HG03025 (cell line): ENCODE results near the gene TMC8.

ENCODE experiments used
- ATAC-seq: cut with Tn5 transposase; IDR thresholded peaks from one replicate; pipeline ENCODE4 v1.9.1; 2021; ENCODE audit warnings: mild to moderate bottlenecking, moderate library complexity; ENCODE audit not compliant: unreplicated experiment, low FRiP score

TMC8 gene

DNA sequence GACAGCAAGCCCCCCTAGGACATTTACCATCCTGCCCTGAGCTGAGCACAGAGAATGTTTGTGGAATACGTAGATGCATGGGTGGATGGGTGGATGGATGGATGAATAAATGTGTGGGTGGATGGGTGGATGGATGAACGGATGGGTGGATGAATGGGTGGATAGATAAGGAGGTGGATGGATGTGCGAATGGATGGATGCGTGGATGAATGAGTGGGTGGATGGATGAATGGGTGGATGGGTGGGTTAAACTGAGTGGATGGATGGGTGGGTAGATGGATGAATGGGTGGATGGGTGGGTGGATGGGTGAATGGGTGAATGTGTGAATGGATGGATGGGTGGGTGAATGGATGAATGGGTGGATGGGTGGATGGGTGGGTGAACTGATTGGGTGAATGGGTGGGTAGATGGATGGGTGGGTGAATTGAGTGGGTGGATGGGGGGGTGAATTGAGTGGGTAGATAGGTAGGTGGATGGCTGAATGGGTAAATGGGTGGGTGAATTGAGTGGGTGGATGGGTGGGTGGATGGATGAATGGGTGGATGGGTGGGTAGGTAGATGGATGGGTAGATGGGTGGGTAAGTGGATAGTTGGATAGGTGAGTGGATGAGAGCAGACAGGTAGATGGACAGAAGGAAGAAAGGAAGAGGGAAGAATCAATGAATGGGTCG lies 7.2 kb upstream of the TMC8 start:
- ATAC-seq, result no peak

DNA sequence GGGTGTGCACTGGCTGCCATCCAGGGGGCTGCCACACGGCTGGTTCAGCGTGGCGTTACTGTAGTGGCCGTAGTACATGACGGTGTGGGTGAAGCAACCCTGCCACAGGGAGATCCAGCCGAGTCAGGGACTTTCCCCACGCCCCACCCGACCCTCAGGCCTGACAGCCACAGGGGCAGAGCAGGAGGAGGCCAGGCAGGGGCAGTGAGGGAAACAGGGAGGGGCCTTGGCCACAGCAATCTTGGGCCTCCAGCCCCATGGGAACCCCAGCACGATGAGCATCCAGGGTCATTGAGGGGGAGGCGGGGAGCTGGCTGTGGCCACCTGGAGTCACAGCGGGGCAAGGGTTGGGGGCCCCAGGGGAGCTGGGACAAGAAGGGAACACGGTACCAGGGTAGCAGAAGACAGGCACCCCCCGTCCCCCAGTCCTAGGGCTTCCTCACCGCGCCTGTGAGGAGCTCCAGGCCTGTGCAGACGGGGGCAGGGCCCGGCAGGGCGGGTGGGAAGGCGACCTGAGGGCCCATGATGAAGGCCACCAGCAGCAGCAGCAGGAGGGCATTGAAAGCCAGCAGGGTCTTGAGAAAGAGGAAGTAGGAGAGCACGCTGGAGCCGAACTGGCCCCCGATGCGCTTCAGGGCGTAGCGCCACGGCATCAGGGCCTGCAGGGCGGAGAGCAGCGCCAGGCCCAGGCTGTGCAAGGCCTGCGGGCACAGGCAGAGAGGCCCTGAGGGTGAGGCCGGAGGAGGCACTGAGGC lies 6.3 kb upstream of the TMC8 start:
- no peak for ATAC-seq

DNA sequence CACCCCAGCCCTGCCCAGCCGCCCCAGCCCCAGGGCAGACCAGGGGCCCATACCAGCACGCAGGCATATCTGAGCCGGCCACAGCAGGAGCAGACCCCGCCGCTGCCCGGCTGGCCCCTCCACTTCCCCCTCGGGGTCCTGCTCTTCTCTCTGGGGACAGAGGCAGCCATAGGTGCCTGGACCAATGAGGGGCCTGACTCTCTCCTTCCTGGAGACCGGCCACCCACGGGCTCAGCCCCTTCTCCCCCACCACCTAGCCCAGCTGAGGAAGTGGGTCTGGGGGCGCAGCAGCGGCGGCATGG lies 5.8 kb upstream of the TMC8 start:
- no peak for ATAC-seq

DNA sequence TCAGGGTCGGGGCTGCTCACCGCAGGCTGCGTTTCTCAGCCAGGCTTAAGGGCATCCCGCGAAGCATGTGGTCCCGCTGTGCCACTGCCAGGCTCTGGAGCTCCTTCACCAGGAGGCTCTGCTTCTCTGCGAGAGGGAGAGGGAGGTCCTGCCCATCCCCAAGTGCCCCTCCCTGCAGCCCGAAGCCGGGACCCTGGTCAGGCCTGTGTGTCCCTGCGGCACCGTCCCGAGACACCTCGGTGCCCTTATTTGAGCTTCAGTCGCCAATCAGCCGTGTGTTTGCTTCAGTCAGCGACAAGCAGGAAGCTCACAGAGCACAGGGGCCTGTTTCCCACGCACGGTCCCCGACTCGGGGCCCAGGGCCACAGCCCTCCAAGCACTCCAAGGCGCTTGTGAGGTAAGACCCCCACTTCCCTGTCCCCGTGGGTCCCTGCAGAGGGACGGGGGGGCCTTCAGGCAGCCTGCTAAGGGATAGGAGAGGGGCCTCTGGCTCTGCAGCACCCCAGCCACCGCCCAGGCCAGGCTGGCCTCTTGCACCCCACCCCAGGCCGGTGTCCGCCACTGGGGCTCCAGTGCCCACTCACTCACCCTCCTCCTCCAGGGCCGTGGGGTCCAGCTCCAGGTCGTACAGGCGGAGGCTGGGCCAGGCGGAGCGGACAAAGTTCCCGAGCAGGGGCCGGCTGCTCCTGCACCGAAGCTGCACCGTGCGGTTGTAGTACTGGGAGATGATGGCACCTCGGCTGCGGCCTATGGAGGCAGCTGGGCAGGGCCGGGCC lies 5.2 kb upstream of the TMC8 start:
- ATAC-seq, result no peak

DNA sequence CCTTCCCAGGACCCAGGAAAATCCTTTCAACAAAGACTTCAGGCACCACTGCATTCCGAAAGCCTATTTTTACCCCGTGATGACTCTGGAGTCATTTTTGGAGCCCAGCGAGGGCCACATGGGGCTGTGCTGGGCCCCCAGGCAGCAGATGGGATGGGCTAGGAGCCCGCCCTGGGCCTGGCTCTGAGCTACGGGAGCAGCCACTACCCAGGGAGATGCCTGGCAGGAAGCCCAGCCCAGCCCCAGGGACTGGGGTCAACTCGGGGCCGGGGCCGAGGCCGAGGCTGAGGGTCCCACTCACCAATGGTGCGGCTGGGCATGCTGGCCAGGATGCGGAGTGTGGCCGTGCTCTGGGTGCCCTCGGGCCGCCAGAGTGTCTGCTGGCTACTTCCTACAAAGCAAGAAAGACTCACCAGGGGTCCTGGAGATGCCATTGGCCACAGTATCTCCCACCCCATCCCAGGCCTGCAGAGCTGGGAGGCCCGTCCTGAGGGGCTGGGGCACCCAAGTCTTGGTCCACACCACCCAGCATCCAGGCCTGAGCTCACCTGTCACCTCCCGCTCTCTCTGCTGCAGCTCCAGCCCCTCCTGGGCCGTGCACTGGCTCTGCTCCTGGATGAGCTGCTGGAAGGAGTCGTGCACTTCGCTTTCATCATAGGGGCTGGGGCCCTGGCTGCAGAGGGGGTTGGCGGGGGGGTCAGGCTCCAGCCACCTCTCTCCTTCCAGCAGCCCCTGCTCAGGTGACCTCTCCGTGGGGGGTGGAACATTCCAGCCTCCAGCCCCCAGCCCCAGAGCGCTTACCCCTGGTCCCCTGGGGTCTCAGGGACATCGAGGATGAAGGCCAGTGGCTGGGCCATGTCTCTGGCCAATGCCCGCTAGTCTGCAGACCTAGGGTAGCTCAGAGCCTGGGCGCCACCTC lies 4.3 kb upstream of the TMC8 start:
- ATAC-seq, result no peak

DNA sequence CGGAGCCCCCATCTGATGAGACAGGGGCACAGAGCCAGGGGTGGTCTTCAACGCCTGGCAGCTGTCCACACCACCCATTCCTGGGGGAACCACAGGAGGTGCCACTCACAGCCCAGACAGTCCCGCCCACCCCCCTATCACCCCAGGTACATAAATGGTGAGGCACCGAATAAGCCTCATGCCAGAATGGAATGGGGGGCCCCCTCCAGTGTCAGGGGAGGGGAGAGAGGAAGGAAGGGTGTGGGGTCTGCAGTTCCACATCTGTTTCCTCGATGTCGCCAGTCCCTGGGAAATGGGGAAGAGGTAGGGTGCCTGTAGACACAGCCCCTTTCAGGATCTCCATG lies 3.7 kb upstream of the TMC8 start:
- ATAC-seq, result no peak

DNA sequence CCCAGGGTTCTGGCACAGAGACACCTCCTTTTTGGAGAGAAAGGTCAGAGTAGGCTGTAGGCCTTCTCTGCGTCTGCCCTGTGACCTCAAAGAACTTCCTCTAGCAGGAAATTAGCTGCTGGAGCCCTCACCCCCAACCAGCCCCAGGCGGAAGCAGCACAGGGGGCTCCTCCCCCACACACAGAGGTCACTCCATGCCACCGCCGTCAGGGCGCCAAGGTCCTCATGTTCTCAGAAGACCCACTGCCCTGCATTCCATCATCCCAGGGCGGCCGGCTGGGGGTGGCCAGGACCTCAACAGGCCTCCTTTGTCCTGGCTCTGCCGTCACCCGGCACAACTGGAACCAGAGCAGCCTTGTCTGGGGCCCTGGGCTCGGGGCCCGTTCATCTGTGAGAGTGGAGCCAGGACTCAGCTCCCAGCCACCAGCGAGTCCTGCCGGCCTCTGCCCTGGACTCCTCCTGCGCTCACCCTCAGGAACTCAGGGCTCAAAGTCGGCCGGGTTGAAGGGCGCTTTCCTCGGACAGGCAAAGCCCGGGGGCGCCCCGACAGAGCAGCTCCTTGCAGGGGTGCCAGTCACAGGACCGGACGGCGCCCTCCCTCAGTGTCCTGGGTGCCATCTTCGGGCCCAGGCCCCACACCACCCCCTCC lies 3.2 kb upstream of the TMC8 start:
- no peak for ATAC-seq

DNA sequence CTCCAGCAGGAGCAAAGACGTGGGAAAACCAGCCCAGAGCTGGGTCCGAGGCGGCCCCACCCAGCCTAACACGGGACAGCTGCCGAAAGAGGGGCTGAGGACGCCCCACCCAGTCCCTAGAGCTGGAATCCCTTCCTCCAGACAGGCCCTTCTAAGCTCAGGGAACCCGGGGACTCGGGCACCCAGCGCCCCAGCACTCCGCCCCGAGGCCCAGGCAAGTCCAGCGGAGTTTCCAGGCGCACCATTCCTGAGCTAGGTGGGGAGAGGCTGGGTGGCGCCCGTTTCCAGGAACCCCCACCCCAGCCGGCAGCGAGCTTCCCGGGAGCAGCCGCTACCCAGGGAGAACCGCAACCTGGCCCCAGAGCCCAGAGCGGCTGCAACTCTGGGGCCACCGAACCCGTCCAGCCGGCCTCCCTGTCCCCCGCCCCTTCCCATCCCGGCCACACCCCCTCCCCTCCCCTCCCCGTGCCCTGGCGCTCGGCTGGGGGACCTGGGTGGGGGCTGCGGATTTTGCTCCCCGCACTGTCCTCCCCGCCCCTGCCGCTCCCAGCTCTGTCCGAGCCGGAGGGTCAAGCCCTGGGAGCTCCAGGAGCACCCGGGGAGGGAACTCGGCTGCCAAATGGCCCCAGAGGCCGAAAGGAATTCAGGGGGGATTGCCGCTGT lies 2.6 kb upstream of the TMC8 start:
- ATAC-seq, result no peak

DNA sequence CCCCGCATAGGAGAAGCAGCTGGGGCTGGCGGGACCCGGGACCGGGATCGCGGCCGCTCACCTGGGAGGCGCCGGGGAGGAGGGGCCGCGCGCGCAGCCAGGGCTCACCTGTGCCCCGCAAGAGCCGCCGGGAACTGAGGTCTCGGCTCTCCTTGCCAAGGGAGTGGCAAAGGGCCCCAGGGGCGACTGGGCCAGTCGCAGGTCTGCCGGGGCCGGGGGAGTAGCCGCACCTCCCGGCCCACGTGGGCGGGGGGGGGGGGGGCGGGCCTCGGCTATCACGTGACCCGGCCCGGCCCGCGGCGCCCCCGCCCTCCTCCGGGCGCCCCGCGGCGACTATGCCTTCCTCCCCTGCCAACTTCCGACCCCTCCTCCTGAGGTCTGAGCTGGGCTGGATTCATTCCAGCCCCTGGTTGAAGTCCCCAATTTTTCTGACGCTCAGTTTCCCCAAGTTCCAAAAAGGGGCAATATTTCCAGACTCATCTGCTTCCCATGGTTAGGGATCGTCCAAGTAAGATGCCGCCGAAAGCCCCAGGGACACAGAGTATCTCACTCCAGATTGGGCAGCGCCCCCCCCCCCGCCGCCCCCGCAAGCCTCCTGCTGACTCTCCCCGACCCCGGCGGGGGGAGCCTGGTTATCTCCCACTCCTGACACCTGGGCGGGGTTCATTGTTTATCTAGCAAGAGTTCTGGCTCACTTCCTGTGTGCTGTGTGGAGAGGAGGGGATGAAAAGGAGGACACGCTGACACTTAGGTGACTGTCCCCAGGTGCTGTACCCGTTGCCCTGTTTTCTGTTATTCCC lies 1.8 kb upstream of the TMC8 start, which contains the start of gene TMC6:
Gene TMC6 (minus strand): TSS at position 205 of the 800 bp plus-strand sequence. CDS start 1,923 bp downstream, outside the sequence.
- ATAC-seq, result no peak

DNA sequence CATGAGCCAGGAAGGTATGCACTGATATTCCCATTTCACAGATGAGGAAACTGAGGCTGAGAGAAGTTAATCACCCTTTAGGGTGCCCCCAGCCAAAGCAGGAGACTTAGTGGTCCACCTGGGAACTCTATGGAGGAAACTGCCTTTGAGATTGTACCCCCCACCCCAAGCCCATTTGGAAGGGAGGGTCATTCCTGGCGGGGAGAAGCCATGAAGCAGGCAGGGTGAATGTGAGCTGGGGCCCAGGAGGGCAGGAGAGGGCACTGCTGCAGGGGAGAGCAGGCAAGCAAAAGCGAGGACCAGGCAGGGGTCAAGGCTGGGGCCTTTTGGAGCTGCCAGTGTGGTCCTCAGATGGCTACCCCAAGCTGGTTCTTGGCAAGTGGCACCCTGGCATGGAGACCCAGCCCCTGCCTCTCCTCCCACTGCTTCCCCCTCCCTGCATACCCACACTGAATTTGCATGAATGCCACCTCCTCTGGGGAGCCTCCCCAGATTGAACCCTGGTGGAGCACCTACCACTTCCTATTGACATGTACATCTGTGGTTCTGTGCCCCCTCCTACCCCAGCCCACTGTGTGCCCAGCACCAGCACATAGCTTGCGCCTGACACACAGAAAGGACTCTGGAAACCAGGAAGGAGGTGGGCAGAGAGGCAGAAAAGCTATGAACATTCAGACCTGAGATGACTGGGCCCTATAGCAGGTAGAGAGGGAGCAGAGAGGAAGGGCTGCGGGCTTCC lies 1.1 kb upstream of the TMC8 start:
- no peak for ATAC-seq

DNA sequence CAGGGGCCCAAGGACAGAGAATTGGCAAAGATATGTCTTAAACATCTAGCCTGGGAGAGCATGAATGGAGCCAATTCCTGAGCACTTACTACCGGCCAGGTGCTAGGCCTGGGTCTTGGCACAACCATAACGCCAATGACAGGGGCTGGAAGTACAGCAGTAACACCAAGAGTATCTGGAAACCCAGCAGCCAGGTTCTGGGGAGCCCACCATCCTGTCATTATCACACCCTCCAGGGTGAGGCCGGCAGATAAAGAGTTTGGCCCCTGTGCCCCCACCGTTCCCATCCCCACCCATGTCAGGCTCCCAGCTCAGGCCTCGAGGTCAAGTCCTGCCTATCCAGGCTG lies 508 bp upstream of the TMC8 start:
- ATAC-seq, result no peak

DNA sequence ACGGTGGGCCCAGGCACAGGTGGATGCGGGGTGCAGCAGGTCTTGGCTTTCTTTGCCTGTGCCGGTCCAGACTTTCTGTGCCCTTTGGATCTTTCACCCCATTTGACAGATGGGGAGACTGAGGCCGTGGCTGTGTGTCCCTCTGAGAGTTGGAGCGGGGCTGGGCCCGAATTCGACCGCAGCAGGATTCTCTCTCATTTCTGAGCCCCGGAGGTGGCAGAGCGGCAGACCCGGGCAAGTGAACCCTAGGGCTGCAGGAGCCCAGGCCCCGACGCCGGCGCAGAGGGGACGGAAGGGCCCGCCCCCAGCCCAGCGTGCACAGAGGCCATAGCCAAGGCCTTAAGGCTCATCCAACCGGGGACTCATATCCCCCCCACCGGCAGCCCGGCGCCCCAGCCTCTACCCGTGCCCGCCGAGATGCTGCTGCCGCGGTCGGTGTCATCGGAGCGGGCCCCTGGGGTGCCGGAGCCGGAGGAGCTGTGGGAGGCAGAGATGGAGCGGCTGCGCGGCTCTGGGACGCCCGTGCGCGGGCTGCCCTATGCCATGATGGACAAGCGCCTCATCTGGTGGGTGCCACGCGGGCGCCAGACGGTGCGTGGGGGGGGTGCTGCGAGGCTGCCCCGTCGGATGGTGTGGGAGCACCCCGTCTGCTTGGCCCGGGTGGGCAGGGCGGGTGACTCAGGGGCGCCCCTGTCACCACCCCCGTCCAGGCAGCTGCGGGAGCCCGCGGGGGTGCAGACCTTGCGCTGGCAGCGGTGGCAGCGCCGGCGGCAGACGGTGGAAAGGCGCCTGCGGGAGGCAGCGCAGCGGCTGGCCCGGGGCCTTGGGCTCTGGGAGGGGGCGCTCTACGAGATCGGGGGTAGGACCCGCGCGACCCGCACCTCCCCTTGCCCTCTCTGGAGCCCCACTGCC lies 857 bp downstream of the TMC8 start:
- no peak for ATAC-seq

DNA sequence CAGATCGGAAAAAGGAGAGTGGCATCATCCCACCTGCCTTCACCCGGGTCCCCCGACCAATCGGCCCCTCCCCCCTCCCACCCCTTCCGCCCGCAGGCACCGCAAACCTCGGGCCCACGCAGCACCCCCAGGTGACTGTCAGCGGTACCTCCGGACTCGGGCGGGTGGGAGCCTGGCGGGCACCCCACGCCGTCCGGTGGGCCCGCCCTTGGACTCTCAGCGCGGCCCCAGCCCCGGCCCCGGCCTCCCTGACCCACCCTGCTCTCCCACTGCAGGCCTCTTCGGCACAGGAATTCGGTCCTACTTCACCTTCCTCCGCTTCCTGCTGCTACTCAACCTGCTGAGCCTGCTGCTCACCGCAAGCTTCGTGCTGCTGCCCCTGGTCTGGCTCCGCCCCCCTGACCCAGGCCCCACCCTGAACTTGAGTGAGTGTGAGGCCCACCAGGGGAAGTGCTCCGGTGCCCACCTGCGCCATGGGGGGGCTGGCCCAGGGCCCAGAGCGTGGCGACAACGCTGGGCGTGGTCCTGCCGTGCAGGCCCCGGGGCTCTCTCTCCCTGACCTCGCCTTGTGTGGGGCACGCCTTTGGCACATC lies 1.6 kb downstream of the TMC8 start:
- no peak for ATAC-seq

DNA sequence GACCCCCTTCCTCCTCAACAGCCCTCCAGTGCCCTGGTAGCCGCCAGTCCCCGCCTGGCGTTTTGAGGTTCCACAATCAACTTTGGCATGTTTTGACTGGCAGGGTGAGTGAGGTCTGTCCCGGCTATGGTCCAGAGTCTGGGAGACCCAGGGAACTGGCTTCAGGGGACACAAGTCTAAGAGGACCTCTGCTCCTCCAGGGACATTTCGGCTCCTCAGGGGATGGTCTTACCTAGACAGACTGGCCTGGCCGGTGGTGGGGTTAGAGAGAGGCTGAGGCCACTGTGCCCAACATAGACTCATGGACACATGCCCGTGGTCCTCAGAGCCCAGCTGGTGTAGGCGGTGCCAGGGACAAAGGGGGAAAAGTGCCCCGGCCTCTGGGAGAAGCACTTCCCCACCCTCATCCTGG lies 2.2 kb downstream of the TMC8 start:
- no peak for ATAC-seq

DNA sequence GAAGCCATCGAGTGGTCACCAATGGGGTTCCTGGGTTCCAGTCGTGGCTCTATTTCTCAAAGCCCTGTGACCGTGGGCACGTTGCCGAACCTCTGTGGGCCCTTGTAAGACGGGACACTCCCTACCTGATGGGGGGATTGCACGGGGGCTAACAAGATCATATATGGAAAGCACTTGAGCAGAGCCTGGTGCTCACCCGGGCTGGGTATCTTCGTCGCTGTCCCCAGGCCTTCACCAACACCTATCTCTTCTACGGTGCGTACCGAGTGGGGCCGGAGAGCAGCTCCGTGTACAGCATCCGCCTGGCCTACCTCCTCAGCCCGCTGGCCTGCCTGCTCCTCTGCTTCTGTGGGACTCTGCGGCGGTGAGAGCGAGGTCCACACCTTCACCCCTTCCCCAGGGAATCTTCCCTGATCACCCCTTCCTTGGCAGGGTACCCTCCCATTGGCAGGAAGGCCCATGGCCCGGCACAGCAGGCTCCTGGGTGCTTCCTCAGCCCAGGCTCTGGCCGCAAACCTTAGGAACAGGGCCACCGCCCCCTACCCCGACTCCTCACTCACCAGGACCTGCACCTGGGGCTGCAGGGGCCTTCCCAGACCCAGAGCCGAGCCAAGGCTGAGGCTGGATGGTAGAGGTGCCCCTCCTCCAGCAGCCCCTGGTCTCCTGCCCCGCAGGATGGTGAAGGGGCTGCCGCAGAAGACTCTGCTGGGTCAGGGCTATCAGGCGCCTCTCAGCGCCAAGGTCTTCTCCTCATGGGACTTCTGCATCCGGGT lies 2.8 kb downstream of the TMC8 start:
- no peak for ATAC-seq
